Ascending aorta (tissue), 2 donors: ENCODE results near the gene ATP1B2. TPM values are rescaled to one million over a fixed set of nuclear protein-coding genes. Genes with fewer than 3 reads are reported as not detected.

Experiments used
- DNase-seq, 2 donors: peaks; one replicate each; pipeline ENCODE4 v3.0.0-alpha.2; 2019; ENCODE audit warnings: low spot score in 2 of 2
- H3K27ac ChIP-seq, 2 donors: fragments of 200-600 bp; sonication (generic); one replicate each; pipeline ENCODE4 v1.5.1; 2016 to 2017; ENCODE audit warnings: mild to moderate bottlenecking in 1 of 2
- H3K27me3 ChIP-seq: fragments of 200-600 bp; sonication (generic); one replicate; pipeline ENCODE4 v1.5.1; 2017
- H3K36me3 ChIP-seq, 2 donors: fragments of 200-600 bp; sonication (generic); one replicate each; pipeline ENCODE4 v1.5.1; 2016
- H3K4me1 ChIP-seq, 2 donors: fragments of 200-600 bp; sonication (generic); one replicate each; pipeline ENCODE4 v1.5.1; 2016 to 2017; ENCODE audit warnings: mild to moderate bottlenecking in 1 of 2
- H3K4me3 ChIP-seq, 2 donors: fragments of 200-600 bp; sonication (generic); one replicate each; pipeline ENCODE4 v1.5.1; 2016 to 2017; ENCODE audit warnings: mild to moderate bottlenecking in 1 of 2
- H3K9me3 ChIP-seq, 2 donors: fragments of 200-600 bp; sonication (generic); one replicate each; pipeline ENCODE4 v1.5.1; 2016
- CTCF ChIP-seq, 3 experiments: fragments of 200-600 bp in 2 of 3; fragments of 450-650 bp in 1 of 3; sonication (generic) in 2 of 3; IDR thresholded peaks; one replicate each; pipeline ENCODE4 v1.5.1; 2016 to 2019; ENCODE audit warnings: antibody characterized with exemption in 3 of 3, mild to moderate bottlenecking in 1 of 3, moderate library complexity in 1 of 3
- intact Hi-C: fragments of 100-400 bp; cut with DNase I; formaldehyde crosslinking; loops from one replicate; pipeline ENCODE4 v1.15.1; 2023
- total RNA-seq: library from RNA; depleted of rRNA; stranded (reverse); fragments of >200 nt; gene quantifications from one replicate; pipeline ENCODE4 v1.1.0, GENCODE V29; 2016

Gene ATP1B2
- total RNA-seq, 1 donor from 2014 or later: 0.11 TPM

GRCh38 chr17:7667656-7668406 lies 17.1 kb downstream of the ATP1B2 start:
- no peak for DNase-seq
- peaks cover 39 to 55% of the 10 kb centered on the region in 2 donors for H3K36me3 ChIP-seq
- H3K4me1 ChIP-seq: no peaks in the 10 kb centered on the region
- no peak overlapping the region for H3K4me3 ChIP-seq
- no peak overlapping the region for H3K27ac ChIP-seq
- intact Hi-C loops: no loop called here
- no peak for TF ChIP-seq CTCF (IDR thresholded peaks at IDR 0.05)
- H3K9me3 ChIP-seq: no peaks in the 10 kb centered on the region
- H3K27me3 ChIP-seq: no peaks in the 10 kb centered on the region

GRCh38 chr17:7668482-7668881 lies 17.8 kb downstream of the ATP1B2 start:
- H3K27ac ChIP-seq: no peak overlapping the region
- H3K27me3 ChIP-seq: no peaks in the 10 kb centered on the region
- no peak overlapping the region for H3K4me3 ChIP-seq
- H3K36me3 ChIP-seq: peaks cover 43 to 62% of the 10 kb centered on the region in 2 donors
- no peak for TF ChIP-seq CTCF (IDR thresholded peaks at IDR 0.05)
- no peaks in the 10 kb centered on the region for H3K9me3 ChIP-seq
- DNase-seq: no peak
- H3K4me1 ChIP-seq: no peaks in the 10 kb centered on the region
- intact Hi-C loops: no loop called here

- H3K27me3 ChIP-seq: no peaks in the 10 kb centered on the region
- no peak for DNase-seq
- intact Hi-C loops: no loop called here
- H3K4me1 ChIP-seq: no peaks in the 10 kb centered on the region
- H3K9me3 ChIP-seq: no peaks in the 10 kb centered on the region
- H3K4me3 ChIP-seq: no peak overlapping the region
- no peak overlapping the region for H3K27ac ChIP-seq
- TF ChIP-seq CTCF (IDR thresholded peaks at IDR 0.05): no peak
- peaks cover 61 to 79% of the 10 kb centered on the region in 2 donors for H3K36me3 ChIP-seq
Observed at GRCh38 chr17:7673239-7673638, 22.5 kb downstream of the ATP1B2 start.

- intact Hi-C loops: no loop called here
- Histone ChIP-seq H3K36me3 (peaks cover 50 to 67% of the 10 kb centered on the region in 2 donors), H3K4me1 (no peaks in the 10 kb centered on the region), H3K4me3 (no peak overlapping the region), H3K27me3 (no peaks in the 10 kb centered on the region), H3K9me3 (no peaks in the 10 kb centered on the region), H3K27ac (no peak overlapping the region)
- no peak for TF ChIP-seq CTCF (IDR thresholded peaks at IDR 0.05)
- no peak for DNase-seq
Observed at GRCh38 chr17:7674934-7675333, 24.2 kb downstream of the ATP1B2 start.

- H3K27me3 ChIP-seq: no peaks in the 10 kb centered on the region
- TF ChIP-seq CTCF (IDR thresholded peaks at IDR 0.05): no peak
- H3K4me1 ChIP-seq: no peaks in the 10 kb centered on the region
- H3K4me3 ChIP-seq: no peak overlapping the region
- no peak overlapping the region for H3K27ac ChIP-seq
- no peaks in the 10 kb centered on the region for H3K9me3 ChIP-seq
- intact Hi-C loops: no loop called here
- peaks cover 34 to 51% of the 10 kb centered on the region in 2 donors for H3K36me3 ChIP-seq
- DNase-seq: no peak
Observed at GRCh38 chr17:7676533-7676932, 25.8 kb downstream of the ATP1B2 start.
